GM12878 (cell line): Measurements from ENCODE around the gene AIRE.

Source experiments
- ATF2 ChIP-seq: IDR thresholded peaks from 2 replicates; pipeline ENCODE4 v1.6.1; 2012; ENCODE audit warnings: low read length, inconsistent platforms
- CBFB ChIP-seq: IDR thresholded peaks from 2 replicates; pipeline ENCODE4 v1.6.1; 2016; ENCODE audit warnings: antibody characterized with exemption, low read depth
- CHD1 ChIP-seq: IDR thresholded peaks from 2 replicates; pipeline ENCODE4 v1.6.1; 2012; ENCODE audit warnings: low read depth, low read length, improper control_type of control experiment
- CTCF ChIP-seq, 3 experiments: IDR thresholded peaks in 2 of 3; conservative IDR thresholded peaks in 1 of 3; 2 replicates each; pipeline ENCODE4 v1.5.1; 2011; ENCODE audit warnings: low read depth in 3 of 3, low read length in 3 of 3, mild to moderate bottlenecking in 3 of 3, control low read depth in 2 of 3, moderate library complexity in 2 of 3, inconsistent platforms in 1 of 3, mixed read lengths in 1 of 3; ENCODE audit not compliant: control insufficient read depth in 2 of 3, insufficient read depth in 1 of 3; ENCODE audit errors: extremely low read depth in 1 of 3
- EZH2 ChIP-seq: IDR thresholded peaks from 2 replicates; pipeline ENCODE4 v1.6.1; 2012; ENCODE audit warnings: low read depth, mild to moderate bottlenecking, control low read depth, inconsistent platforms, low read length, borderline replicate concordance; ENCODE audit not compliant: control insufficient read depth
- POLR2AphosphoS5 ChIP-seq: IDR thresholded peaks from 2 replicates; pipeline ENCODE4 v1.6.1; 2011; ENCODE audit warnings: mild to moderate bottlenecking, low read length, inconsistent platforms
- SKIL ChIP-seq: fragments of 450-650 bp; IDR thresholded peaks from 2 replicates; pipeline ENCODE4 v1.6.1; 2017; ENCODE audit warnings: mild to moderate bottlenecking, low read depth, inconsistent platforms; ENCODE audit not compliant: poor library complexity, severe bottlenecking
- YY1 ChIP-seq: IDR thresholded peaks from 2 replicates; pipeline ENCODE4 v1.6.1; 2011; ENCODE audit warnings: low read depth, mild to moderate bottlenecking, low read length

- TF ChIP-seq CHD1 (no peak), CBFB (no peak), POLR2AphosphoS5 (no peak), YY1 (no peak), SKIL (no peak), ATF2 (no peak), EZH2 (no peak), CTCF (IDR thresholded peaks at IDR 0.05 in 2 of 3, conservative IDR thresholded peaks at IDR 0.05 in 1 of 3; ENCODE audit: control insufficient read depth in 2 of 3, extremely low read depth in 1 of 3, insufficient read depth in 1 of 3, low read depth in 3 of 3, low read length in 3 of 3) (no peak)
These were observed 28.9 kb downstream of the AIRE start for GRCh38 chr21:44314561-44314960.
